Activated T-helper 2 cell treated with anti-CD3 and anti-CD28 coated beads, Interferon-gamma antibody, Interleukin-2, Interleukin-4, amounts not matched to agents 10 μg/mL and 5 μg/mL and 100 μg/mL, durations not matched to agents 14 hours and 24 hours and 36 hours (primary cell): ENCODE results near the gene UGGT2. TPM values are rescaled to one million over a fixed set of nuclear protein-coding genes. Genes with fewer than 3 reads are reported as not detected.
"Not testable (repeated sequence)": the region's sequence is repeated elsewhere in the genome, so short reads cannot be mapped to it uniquely, and the experiment has no call there.

Experiments used
- DNase-seq: peaks from one replicate; pipeline ENCODE4 v3.0.0; 2021; ENCODE audit warnings: low spot score
- H3K27ac Mint-ChIP-seq: one replicate; pipeline ENCODE4 v1.8.0; 2021; ENCODE audit warnings: mixed read lengths
- H3K27me3 Mint-ChIP-seq: one replicate; pipeline ENCODE4 v1.8.0; 2021; ENCODE audit warnings: low read depth, mixed read lengths
- H3K36me3 Mint-ChIP-seq: one replicate; pipeline ENCODE4 v1.8.0; 2021; ENCODE audit warnings: low read depth, mixed read lengths
- H3K4me1 Mint-ChIP-seq: one replicate; pipeline ENCODE4 v1.8.0; 2021; ENCODE audit warnings: low read depth, mixed read lengths
- H3K4me3 Mint-ChIP-seq: one replicate; pipeline ENCODE4 v1.8.0; 2021; ENCODE audit warnings: low read depth, mild to moderate bottlenecking, moderate library complexity, mixed read lengths
- H3K9me3 Mint-ChIP-seq: one replicate; pipeline ENCODE4 v1.8.0; 2021; ENCODE audit warnings: mixed read lengths
- intact Hi-C: fragments of 100-400 bp; cut with micrococcal nuclease; formaldehyde crosslinking; loops from one replicate; pipeline ENCODE4 v1.15.1; 2023
- total RNA-seq: library from RNA; stranded (reverse); gene quantifications from 2 replicates; pipeline ENCODE4 v1.2.3, GENCODE V29; 2022

UGGT2 gene
- total RNA-seq, 1 donor from 2014 or later: 1.0 TPM

DNA sequence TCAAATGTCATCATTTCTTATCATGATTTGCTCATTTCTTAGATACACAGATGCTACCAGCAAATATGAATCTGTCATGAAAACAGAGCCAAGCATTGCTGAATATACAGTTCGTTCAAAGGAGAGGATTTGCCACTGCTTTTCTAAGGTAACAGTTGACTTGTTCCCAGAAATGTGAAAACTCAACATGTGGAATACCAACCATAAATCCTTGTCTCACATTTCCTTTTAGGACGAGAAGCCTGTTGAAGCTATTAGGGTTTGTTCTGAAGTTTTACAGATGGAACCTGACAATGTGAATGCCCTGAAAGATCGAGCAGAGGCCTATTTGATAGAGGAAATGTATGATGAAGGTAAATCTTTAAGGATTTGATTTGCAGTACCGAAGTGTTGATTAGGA, 289.6 kb downstream of the UGGT2 start:
- Mint-ChIP-seq H3K4me1 (no peaks in the 10 kb centered on the region), H3K27me3 (no peaks in the 10 kb centered on the region), H3K4me3 (no peak overlapping the region), H3K27ac (no peak overlapping the region), H3K36me3 (peaks cover 40% of the 10 kb centered on the region), H3K9me3 (no peaks in the 10 kb centered on the region)
- intact Hi-C loops: no loop called here
- DNase-seq: no peak

DNA sequence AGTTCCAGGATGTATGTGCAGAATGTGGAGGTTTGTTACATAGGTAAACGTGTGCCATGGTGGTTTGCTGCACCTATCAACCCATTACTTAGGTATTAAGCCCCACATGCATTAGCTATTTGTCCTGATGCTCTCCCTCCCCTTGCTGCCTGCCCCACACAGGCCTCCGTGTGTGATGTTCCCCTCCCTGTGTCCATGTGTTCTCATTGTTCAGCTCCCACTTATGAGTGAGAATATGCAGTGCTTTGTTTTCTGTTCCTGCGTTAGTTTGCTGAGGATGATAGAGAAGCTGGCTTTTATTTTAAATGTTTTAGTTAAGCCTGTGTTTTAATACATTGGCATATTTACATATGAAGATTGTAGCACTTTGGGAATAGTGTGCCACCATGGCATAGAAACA, 290.6 kb downstream of the UGGT2 start:
- H3K27me3 Mint-ChIP-seq, H3K4me1 Mint-ChIP-seq, H3K4me3 Mint-ChIP-seq, H3K9me3 Mint-ChIP-seq, intact Hi-C loops, DNase-seq, H3K27ac Mint-ChIP-seq: not testable (repeated sequence)
- H3K36me3 Mint-ChIP-seq: peaks cover 44% of the 10 kb centered on the region

- intact Hi-C loops: no loop called here
- H3K9me3 Mint-ChIP-seq: no peaks in the 10 kb centered on the region
- no peaks in the 10 kb centered on the region for H3K27me3 Mint-ChIP-seq
- peaks cover 19% of the 10 kb centered on the region for H3K36me3 Mint-ChIP-seq
- H3K4me1 Mint-ChIP-seq: peaks cover 4% of the 10 kb centered on the region
- H3K27ac Mint-ChIP-seq: peak overlapping the region; percentile 45
- DNase-seq: no peak
- no peak overlapping the region for H3K4me3 Mint-ChIP-seq
Observed at GRCh38 chr13:95756072-95756471, 297.1 kb downstream of the UGGT2 start.

DNA sequence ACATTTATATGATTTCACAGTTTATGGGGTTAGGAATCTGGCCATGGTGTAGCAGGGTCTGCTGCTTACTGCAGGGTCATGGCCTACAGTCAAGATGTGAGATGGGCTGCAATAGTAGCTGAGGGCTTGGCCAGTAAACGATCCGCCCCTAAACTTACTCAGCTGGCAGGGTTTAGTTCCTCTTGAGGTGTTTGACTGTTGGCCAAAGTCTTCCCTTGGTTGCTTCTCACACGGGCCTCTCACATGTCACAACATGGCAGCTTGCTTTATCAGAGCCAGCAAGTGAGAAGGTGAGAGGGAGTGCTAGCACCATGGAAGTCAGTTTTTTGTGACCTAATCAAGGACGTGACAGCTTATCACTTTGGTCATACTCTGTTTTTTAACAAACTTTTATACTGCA, 299.1 kb downstream of the UGGT2 start:
- H3K36me3 Mint-ChIP-seq: peaks cover 18% of the 10 kb centered on the region
- intact Hi-C loops: no loop called here
- H3K4me3 Mint-ChIP-seq: no peak overlapping the region
- H3K9me3 Mint-ChIP-seq: no peaks in the 10 kb centered on the region
- H3K27ac Mint-ChIP-seq: no peak overlapping the region
- H3K27me3 Mint-ChIP-seq: no peaks in the 10 kb centered on the region
- peaks cover 4% of the 10 kb centered on the region for H3K4me1 Mint-ChIP-seq
- no peak for DNase-seq

DNA sequence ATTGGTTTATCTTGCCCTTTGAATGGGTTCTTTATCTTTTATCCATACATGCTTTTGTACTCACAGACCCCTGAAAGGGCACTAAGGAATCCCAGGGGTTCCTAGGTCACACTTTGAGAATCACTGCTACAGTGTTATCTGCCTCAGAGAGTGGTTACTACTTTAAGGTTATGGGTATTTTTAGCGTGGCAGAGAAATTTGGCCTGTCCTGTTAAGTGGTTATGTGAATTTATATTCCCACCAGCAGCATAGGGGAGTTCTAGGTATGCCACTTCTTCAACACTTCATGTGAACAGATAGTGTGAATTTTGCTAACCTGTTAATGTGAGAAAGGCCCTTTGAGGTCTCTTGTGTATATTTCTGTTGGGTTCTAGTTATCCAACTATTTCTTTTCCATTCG, 300.5 kb downstream of the UGGT2 start:
- no peak overlapping the region for H3K4me3 Mint-ChIP-seq
- H3K9me3 Mint-ChIP-seq: no peaks in the 10 kb centered on the region
- no peaks in the 10 kb centered on the region for H3K27me3 Mint-ChIP-seq
- H3K4me1 Mint-ChIP-seq: peaks cover 4% of the 10 kb centered on the region
- peaks cover 12% of the 10 kb centered on the region for H3K36me3 Mint-ChIP-seq
- H3K27ac Mint-ChIP-seq: no peak overlapping the region
- no peak for DNase-seq
- intact Hi-C loops: no loop called here

Other genes with a start within 250 kb of the UGGT2 start
- gene HS6ST3, start 36.7 kb upstream of the UGGT2 start, total RNA-seq: not detected in 2 replicates